Measurements from ENCODE around the gene RAD51B.
A peak's percentile ranks its signal among the peaks of the same experiment; 100 is the strongest.
"Not testable (repeated sequence)": the region's sequence is repeated elsewhere in the genome, so short reads cannot be mapped to it uniquely, and the experiment has no call there.

The RAD51B gene

GRCh38 chr14:68085742-68086141 lies 266.2 kb downstream of the RAD51B start:
- no peak for FAIRE-seq

- FAIRE-seq, result no peak
Observed at GRCh38 chr14:68088451-68088854, 268.9 kb downstream of the RAD51B start.

DNA sequence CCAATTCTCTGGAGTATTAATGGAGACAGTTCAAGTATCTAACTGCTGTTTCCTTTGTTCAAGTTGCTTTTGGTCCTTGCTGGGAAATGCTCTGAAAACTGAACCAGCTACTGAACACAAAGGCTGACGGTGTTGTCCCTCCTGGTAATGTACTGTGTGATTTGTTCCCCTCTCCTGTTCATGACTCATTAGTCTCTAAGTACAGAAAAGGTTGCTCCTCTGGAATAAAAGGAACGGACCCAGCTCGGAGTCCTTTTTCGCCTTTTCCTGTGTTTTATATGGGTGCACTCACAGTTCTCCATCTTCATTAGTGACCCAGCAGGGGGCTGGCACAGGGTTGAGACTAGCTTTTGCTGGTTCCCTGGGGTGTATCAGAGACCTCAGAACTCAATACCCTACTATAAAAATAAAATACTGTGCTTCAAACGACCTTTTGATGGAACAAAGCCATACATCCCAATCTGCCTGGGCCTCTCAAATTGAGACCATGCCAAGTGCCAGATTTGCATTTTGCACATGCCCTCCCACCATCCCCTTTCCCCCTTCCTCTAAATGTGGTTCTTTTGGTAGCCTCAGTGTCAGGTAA lies 269.7 kb downstream of the RAD51B start:
- no peak for FAIRE-seq

DNA sequence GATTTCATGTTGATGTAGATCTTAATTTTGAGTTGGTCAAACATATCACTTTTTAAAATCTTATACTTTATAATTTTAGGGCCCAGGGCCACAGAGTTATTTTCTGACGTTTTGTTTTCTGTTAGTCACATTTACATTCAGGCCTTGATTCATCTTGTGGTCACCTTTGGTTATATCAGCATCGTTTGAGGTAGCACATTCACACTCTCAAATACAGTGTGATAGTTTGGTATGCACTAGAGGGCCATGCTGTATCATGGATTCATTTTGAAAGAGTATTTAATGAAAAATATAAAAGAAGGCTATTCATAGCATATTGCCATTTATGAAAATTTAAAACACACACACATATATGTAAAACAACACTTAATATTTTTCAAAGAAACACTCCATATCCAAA lies 274.6 kb downstream of the RAD51B start:
- FAIRE-seq, result peak; percentile 13

DNA sequence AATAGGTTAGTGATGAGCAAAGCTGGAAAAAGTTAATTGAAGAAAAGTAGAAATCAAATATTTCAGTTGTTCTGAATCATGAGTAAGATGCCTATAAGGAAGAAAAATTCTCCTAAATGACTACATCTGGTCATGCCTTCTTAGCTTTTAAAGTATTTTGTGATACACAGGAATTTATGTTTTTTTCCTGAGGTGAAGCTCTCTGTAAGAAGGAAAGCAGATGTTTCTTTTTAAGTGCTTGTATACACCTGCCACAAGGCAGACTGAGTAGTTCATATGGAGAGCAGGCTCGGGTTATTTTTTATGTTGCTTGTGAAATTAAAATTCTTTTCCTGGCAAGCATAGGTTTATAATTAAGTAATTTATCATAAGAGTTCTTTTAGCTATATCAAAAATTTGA lies 275.2 kb downstream of the RAD51B start:
- FAIRE-seq, result peak; percentile 25

DNA sequence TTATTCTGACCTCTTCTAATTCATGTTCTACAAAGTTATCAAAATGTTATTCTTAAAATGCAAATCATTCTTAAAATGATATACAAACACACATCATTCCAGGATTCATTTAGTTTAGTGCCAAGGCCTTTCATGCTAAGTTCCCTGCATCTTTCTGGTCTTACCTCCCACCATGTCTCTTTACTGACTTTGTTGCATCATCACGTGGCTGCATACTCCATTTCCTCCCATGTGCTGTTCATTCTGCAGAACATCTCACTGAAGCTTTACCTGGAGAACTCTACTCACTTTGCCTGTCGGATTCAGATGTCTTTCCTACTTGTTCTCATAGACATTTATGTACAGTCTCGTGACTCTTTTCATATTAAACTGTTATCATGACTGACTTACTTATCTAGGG lies 278.1 kb downstream of the RAD51B start:
- FAIRE-seq, result no peak

DNA sequence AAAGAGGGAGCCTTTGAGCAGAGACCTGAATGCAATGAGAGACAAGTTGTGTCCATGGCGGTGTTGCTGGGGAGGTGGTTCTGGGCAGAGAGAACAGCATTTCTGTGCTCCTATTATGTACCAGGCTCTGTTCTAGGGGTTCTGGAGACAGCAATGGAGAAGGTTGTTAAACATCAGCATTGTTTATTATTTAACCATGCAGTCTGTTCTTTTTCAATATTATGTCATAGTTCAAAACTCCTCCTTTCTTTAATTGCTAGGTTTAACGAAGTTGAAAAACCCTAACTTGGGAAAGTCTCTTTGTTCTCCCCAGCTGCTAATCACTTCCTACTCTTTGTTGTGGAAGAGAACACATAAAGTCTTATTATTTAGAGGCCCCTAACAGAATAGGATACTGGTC lies 279.3 kb downstream of the RAD51B start:
- no peak for FAIRE-seq

- no peak for FAIRE-seq
Observed at GRCh38 chr14:68099495-68100045, 280.0 kb downstream of the RAD51B start.

- not testable (repeated sequence) for FAIRE-seq
Observed at GRCh38 chr14:68101715-68102301, 282.2 kb downstream of the RAD51B start.

DNA sequence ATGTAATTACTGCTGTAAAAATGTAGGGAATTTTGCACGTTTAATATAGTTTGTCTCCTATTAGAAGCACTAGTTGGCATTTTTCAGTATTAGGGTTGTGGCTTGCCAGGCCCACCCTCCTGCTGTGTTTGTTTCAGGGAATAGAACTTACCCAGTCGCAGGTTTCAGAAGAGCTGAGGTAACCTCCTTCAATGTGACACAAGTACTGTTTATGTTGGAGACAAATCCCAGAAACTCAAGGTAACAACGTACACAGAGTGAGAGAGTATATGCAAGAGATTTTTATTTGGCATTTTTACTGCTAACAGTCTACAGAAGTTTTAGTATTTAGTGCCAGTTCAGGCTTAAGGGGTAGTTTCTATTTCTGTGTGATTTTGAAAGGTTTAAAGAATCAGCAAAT lies 284.3 kb downstream of the RAD51B start:
- no peak for FAIRE-seq

DNA sequence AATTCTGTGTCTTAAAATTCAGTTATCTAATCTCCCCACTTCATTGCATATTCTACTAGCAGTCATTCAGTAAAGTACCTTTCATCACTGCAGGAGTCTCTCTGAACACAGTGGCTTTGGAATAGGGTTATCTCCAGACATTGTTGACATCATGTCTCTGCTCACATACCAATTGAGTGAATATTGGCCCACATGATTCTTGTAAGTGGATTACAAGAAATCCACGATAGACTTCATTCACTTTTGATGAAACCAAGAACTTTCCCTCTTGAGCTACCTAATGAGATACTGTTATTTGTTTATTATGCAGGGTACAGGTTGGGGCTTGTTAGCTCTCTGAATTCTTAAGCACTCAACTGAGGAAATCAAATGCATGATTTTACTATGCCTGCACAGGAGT lies 284.9 kb downstream of the RAD51B start:
- peak; percentile 100 for FAIRE-seq

GRCh38 chr14:68105816-68106215 lies 286.2 kb downstream of the RAD51B start:
- no peak for FAIRE-seq

DNA sequence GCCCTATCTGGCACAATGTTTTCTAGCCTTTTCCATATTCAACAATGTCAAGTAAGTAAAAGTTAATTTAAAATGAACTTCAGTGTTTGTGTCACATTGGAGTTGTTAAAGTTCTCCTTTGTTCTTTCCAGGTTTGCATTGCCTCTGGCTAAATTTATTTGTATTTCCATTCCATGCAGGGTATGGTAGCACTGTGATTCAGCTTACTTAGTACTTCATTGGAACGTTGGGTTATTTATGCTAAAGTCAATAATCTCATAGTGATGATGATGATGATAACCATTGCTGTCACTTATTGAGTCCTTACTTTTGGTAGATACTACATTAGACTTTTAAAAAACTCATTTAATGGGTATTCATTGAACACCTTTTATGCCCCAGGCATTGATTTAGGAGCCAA lies 286.9 kb downstream of the RAD51B start:
- no peak for FAIRE-seq

GRCh38 chr14:68106905-68107304 lies 287.3 kb downstream of the RAD51B start:
- no peak for FAIRE-seq

- peak; percentile 99 for FAIRE-seq
Observed at GRCh38 chr14:68109132-68109900, 289.7 kb downstream of the RAD51B start.

DNA sequence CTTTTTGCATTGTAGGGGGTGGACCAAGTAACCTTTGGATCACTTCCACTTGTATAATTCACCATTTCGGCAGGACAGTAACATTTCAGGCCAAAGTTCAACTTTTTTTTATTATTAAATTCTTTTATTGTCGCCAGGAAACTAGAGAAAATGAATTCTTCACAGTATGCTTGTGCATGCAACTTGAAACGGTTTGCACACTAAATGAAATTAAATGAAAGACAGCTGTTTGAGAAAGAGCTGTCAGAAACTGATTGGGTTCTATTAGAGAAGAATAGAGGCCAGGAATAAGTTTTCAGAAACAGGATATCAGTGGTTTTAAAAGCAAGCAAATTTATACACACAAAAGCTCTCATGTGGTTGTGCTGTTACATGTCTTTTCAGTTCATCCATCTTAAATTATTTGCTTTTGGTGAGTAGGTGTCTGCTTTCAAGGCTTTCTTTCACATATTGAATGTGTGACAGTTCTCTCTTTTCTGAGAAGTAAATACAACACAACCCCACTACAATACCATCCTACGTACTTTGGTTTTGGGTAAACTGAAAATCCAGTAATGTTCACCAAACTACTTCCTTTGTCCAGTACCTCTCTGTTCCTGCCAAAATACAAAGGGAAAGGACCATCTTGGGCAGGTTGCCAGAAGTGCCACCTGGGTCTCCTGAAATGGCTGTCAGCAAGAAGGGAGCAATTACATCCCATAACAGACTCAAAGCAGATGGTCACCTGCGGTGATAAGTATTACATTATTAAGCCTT lies 291.7 kb downstream of the RAD51B start:
- no peak for FAIRE-seq

GRCh38 chr14:68111853-68112270 lies 292.3 kb downstream of the RAD51B start:
- FAIRE-seq, result peak; percentile 100

DNA sequence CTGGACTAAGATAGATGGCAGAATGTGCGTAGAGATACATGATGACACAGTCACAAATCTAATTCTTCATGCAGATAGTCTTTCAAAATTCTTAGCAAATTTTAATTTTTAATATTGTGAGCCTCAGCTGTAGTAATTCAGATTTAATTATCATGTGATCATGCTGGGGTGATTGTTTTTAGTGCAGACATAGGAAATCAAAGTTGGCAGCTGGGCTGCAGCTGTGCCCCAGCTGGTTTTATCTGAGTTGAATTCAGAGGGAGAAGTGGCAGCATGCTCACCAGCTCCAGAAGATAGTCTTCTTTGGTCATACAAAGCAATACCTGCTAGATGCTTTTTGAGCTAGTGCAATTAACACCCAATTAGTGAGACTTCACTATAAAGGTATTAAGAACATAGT lies 292.9 kb downstream of the RAD51B start:
- FAIRE-seq, result no peak

DNA sequence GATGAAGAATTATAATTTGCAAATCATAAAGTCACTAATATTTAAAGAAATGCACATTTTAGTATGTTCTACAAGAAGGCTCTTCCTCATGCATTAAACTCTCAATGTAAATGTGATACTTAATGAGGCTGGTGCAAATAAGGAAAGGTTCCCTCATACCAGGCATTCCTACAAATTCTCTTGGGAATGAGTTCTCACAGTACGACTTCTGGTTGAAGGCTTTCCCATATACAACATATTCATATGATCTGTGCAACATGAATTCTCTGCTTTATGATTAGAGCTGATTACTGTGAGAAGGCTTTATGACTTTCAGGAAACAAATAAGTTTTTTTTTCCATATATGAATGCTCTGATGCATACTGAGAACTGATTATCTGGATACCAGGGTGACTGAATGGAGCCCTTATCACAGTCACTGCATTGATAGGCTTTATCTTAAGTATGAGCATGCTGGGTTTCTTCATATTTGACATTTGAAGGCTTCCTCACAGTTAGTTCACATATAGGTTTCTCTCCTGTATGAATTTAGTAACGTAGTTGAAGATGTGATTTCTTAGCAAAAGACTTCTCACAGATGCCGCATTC lies 293.9 kb downstream of the RAD51B start:
- FAIRE-seq, result no peak

DNA sequence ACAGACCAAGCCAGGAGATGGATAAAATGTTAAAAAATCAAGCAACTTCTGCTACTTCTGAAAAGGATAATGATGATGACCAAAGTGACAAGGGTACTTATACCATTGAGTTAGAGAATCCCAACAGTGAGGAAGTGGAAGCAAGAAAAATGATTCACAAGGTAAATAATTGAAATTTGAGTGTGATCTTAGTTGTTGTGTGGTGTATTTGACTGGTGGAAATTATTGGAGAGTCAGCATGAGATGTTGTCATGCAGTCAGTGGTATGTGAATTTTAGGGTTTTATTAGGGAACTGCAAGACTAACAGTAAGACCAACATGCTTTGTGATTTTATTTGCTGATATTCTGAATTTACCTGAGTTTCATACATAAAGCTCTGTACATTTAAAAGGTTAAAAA lies 296.4 kb downstream of the RAD51B start:
- FAIRE-seq, result not testable (repeated sequence)

DNA sequence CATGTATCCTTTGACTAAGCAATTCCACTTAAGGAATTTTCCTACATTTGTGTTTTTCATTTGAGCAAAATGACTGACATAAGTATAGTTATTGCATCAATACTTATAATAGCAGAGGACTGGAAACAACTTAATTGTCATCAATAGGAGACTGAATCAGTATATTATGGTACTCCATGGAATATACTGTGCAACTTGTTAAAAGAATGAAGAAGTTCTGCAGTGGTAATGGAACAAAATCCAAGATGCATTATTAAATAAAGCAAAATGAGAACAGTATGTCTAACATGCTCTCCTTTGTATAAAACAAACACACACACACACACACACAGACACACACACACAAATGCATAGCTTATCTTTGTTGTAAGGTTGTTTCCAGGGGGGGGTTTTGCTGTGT lies 303.1 kb downstream of the RAD51B start:
- FAIRE-seq, result no peak

DNA sequence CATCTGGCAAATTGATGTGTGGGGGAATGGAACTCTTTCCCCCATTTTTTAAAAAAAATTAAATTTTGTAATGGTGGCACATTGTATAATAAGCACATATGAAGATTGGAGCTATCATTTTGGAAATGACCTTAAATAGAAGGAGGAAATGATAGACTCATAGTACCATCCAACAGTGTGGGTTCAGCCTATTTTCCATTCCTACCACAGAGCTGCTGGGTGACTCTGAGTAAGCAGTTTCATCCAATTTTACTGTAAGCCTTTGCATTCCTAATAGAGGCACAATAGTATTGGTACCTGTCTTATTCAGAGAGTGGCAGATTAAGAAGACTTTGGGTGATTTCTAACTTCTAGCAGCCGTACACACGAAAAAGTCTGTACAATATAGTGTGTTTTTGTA lies 304.5 kb downstream of the RAD51B start:
- peak; percentile 50 for FAIRE-seq
